GM19395 (cell line): Measurements from ENCODE around the gene PFKP.

ENCODE experiments used
- ATAC-seq: cut with Tn5 transposase; IDR thresholded peaks from one replicate; pipeline ENCODE4 v1.9.1; 2021; ENCODE audit warnings: mild to moderate bottlenecking, moderate library complexity; ENCODE audit not compliant: unreplicated experiment

PFKP gene

GRCh38 chr10:3067118-3067858, at the start of gene PFKP:
TSS of gene PFKP (plus strand) at chr10:3067548. CDS start at chr10:3067596, 48 bp downstream.
- ATAC-seq: peak; percentile 44

DNA sequence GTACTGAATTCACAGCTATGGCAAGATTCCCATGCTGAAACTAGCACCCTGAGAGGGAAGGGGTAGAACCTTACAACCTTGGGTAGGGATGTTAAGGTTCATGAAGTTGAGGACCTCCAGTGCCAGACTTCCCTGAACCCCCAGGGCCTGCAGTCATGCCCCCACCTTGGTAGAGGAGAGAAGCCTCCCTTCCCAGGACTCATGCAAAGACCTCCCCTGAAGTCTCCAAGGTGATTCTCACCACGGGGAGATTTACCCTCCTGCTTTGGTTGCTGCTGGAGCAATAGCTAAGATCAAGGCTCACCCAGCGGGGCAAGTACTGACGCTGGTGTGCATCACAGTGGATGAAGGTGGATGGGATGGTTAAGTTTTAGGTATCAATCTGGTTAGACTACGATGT, 49.1 kb upstream of the PFKP start:
- no peak for ATAC-seq

GRCh38 chr10:3020311-3020710, 47.0 kb upstream of the PFKP start:
- ATAC-seq: no peak

GRCh38 chr10:3020881-3021280, 46.5 kb upstream of the PFKP start:
- no peak for ATAC-seq

DNA sequence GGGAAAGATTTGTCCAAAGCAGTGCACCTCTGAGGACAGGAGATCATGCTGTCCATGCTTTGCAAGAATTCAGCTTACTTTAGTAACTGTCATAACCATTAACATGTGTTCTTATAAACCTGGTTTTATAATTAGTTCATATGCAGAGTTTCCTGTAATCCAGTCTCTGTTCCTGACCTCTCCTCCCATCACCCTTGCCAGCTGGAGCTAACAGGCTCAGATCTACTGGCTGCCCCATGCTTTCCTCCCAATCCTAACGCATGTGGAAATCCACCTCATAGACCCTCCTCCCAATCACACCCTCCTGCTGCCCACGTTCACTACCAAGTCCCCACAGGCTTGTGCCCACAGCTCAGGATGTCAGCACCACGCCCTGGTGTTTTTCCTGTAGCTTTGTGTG, 45.3 kb upstream of the PFKP start:
- no peak for ATAC-seq

- ATAC-seq: no peak
Observed at GRCh38 chr10:3023892-3024291, 43.5 kb upstream of the PFKP start.

DNA sequence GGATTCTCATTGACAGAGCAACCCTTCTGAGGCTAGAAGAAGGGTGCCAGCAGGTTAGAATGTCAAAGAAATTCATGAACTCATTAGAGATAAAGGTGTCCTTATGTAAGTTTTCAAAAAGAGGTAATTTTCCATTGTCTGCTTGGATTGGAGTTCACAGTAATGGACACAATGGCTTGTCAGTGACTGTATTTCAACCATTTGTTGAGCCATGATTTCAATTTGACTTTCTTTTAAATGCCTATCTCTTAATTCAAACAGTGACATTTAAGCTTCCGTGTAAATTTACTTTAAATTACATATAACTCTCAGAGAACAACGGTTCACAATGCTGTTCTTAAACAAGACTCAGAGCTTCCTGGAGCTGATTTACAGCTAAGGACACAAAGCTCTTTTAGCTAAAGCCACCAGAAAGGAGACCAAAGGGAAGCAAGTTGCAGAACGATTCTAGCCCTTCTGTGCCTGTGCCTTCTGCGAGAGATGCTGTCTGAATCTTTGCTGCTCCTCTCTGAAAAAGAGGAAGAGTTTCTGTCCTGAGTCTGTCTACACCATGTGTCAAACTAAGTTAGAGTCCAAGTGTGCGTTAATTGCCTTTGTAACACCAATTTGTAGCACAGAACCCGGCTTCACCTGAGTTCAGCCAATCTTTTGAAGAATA, 42.2 kb upstream of the PFKP start:
- no peak for ATAC-seq

DNA sequence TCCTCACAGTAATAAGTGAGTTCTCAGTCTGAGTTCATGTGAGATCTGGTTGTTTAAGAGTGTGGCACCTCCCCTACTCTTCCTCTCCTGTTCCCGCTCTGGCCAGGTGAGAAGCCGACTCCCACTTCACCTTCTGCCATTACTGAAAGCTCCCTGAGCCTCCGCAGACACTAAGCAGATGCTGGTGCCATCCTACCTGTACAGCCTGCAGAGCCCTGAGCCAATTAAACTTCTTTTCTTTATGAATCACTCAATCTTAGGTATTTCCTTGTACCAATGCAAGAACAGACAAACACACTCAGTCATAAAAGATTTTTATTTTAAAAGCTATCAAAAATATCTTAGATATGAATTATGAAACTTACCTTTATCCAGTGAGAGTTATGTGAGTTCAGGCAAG, 39.5 kb upstream of the PFKP start:
- ATAC-seq: no peak

DNA sequence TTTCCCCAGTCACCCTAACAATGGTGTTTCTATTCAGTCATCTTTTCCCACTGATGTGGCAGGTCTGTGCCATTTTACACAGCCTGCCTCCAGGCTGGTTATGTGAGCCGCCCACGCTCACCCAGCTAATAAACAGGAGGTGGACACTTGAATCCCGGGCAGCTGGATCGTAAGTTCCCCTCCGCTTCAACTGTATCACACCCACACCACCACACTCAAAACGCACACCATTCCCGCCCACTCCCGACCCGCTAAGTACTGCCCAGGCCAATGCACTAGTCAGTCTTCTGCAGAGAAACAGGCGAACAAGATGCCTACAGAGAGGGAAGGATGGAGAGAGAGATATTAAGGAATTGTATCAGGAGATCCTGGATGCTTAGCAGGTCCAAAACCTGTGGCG, 38.9 kb upstream of the PFKP start:
- ATAC-seq: no peak

- no peak for ATAC-seq
Observed at GRCh38 chr10:3030765-3031164, 36.6 kb upstream of the PFKP start.

- no peak for ATAC-seq
Observed at GRCh38 chr10:3031490-3031889, 35.9 kb upstream of the PFKP start.

DNA sequence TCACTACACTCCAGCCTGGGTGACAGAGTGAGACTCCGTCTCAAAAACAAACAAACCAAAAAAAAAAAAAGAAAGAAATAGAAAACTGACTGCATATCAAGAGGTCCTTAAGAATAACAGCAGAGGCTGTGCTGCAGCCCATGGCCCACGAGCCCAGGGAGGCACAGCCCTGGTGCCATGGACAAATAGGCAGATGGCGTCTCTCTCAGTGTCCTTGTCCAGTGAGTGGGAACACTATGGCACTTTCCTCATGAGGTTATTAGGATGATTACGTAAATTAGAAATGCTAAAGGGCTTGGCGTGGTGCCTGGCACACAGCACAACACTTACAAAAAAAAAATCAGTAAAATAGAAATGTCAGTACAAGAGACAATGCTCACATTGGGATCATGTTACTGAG, 33.4 kb upstream of the PFKP start:
- ATAC-seq: no peak

- no peak for ATAC-seq
Observed at GRCh38 chr10:3034616-3035015, 32.7 kb upstream of the PFKP start.

DNA sequence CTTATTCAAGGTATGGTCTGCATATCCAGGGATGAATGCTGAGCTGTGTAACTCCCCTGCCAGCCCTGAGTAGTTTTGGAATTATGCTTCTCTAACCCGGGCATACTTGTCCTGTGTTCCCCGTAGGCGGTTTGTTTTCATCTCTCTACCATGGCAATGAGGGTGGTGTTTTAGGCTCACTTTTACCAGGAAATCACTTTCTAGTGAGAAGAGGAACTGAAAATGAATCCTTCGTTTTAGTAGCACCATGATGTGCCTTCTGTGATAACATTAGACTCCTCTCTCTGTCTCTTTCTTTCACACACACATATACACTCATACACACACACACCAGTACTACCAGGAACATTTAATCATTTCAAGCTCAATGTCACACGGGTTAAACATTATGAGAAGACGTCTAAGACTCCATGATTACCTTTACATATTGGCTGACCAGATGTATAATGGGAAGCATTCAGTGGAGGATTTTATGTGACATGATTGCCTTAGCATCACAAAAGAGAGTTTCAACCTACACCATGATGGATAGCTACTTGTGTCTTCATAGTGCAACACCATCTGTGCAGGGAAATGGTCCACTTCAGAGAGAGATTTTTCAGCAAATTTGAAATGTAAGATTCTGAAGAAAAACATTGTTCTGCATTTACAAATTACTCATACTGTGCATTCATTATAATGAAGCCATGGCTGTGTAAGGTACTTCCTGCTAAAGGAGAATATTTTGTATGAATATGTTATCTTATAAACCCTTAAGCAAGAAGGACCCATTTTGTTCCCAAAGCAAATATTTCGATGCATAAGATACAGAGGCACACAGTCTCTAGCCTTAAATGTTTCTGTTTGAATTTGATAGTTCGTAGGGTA, 31.0 kb upstream of the PFKP start:
- ATAC-seq: peak; percentile 99

- no peak for ATAC-seq
Observed at GRCh38 chr10:3037182-3037581, 30.2 kb upstream of the PFKP start.

- ATAC-seq: no peak
Observed at GRCh38 chr10:3040069-3040468, 27.3 kb upstream of the PFKP start.

GRCh38 chr10:3042589-3042988, 24.8 kb upstream of the PFKP start:
- ATAC-seq: no peak

DNA sequence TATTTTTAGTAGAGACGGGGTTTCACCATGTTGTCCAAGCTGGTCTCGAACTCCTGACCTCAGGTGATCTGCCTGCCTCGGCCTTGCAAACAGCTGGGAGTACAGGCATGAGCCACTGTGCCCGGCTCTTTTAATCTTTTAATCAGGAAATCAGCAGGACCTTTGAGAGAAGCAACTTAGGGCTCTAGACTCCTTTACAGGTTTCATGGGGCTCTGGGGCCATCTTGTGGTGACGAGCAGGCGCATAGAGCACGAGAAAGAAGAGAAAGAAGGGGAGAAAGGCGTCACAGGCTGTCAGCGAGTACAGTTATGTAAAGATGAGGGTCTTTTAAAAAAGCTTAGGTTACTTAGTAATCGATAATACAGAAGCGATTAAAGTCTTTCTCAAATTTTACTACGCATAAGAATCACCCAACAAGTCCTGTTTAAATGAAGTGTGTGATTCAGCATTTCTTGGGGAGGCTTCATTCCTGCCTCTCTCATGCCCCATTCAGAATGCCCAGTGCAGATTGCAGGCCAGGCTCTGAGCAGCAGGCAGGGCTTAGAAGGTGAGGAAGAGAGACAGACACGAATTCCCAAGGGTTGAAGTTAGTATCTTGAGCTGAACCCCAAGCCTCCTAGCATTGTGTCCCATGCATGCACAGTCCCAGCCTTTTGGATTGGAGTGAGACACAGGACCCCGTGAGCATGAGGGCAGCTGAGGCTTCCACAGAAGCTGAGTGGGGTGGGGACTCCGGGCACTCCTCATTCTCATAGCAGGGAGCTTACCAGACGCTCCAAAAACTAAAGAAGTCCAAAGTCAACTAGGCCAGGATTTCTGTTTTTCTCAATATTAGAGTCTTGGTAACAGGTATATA, 23.6 kb upstream of the PFKP start:
- peak; percentile 93 for ATAC-seq

DNA sequence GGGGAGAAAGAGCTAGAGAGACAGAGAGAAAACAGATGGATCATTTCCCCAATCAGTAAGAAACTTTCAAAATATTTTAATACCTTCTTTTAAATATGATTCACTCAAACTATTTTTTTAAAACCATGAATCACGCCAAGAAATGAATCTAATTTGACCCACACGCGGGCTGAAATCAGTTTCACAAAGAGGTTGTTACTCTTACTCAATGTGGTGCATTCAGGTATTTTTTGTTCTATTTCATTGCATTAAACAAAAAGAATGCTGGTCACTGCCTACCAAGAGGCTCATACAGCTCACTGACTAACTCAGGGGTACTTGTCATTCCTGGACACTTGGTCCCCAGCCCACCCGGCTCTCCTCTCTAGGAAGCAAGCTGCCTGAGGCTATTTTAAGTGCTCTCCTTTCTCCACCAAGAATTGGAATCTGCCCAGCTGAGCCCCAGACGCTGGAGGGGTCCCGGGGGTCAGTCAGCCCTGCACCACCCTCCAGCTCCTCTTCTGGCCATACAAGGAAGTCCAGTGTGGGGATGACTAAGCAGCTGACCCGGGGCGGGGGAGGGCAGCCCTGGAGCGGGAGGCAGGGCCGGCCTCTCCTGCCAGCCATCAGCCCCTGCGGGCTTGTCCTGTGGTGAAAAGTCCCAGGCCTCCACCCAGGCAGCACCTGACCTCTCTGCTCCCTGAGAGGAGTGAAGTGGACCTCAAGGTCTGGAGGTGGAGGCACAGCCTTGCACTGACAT, 21.7 kb upstream of the PFKP start:
- ATAC-seq: no peak

DNA sequence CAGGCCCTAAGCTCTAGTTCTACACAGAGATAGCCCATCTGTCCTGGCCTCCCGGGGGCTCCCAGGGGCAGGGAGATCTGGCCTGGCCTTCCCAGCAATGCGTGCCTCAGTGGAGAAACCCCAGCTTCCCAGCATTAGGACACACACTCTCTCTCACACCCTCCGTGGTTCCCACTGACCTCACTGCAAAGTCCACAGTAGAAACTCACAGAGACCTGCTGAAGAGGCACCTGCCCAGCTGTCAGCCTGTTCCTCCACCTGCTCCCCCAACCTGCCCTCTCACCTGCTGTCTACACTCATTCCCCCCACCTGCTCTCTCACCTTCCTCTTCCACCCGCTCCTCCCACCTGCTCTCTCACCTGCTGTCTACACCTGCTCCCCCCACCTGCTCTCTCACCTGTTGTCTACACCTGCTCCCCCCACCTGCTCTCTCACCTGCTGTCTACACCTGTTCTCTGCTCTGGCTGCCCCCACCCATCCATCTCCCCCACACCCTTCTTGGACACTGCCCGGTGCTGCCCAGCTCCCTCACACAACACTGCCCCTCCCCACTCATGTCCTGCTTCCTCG, 21.1 kb upstream of the PFKP start:
- no peak for ATAC-seq
